Ascending aorta (tissue), 2 donors: Measurements from ENCODE around the gene MAGI1. TPM values are rescaled to one million over a fixed set of nuclear protein-coding genes. Genes with fewer than 3 reads are reported as not detected.

Experiments used
- DNase-seq, 2 donors: peaks; one replicate each; pipeline ENCODE4 v3.0.0-alpha.2; 2019; ENCODE audit warnings: low spot score in 2 of 2
- H3K27ac ChIP-seq, 2 donors: fragments of 200-600 bp; sonication (generic); one replicate each; pipeline ENCODE4 v1.5.1; 2016 to 2017; ENCODE audit warnings: mild to moderate bottlenecking in 1 of 2
- H3K27me3 ChIP-seq: fragments of 200-600 bp; sonication (generic); one replicate; pipeline ENCODE4 v1.5.1; 2017
- H3K36me3 ChIP-seq, 2 donors: fragments of 200-600 bp; sonication (generic); one replicate each; pipeline ENCODE4 v1.5.1; 2016
- H3K4me1 ChIP-seq, 2 donors: fragments of 200-600 bp; sonication (generic); one replicate each; pipeline ENCODE4 v1.5.1; 2016 to 2017; ENCODE audit warnings: mild to moderate bottlenecking in 1 of 2
- H3K4me3 ChIP-seq, 2 donors: fragments of 200-600 bp; sonication (generic); one replicate each; pipeline ENCODE4 v1.5.1; 2016 to 2017; ENCODE audit warnings: mild to moderate bottlenecking in 1 of 2
- H3K9me3 ChIP-seq, 2 donors: fragments of 200-600 bp; sonication (generic); one replicate each; pipeline ENCODE4 v1.5.1; 2016
- CTCF ChIP-seq, 3 experiments: fragments of 200-600 bp in 2 of 3; fragments of 450-650 bp in 1 of 3; sonication (generic) in 2 of 3; IDR thresholded peaks; one replicate each; pipeline ENCODE4 v1.5.1; 2016 to 2019; ENCODE audit warnings: antibody characterized with exemption in 3 of 3, mild to moderate bottlenecking in 1 of 3, moderate library complexity in 1 of 3
- intact Hi-C: fragments of 100-400 bp; cut with DNase I; formaldehyde crosslinking; loops from one replicate; pipeline ENCODE4 v1.15.1; 2023
- total RNA-seq: library from RNA; depleted of rRNA; stranded (reverse); fragments of >200 nt; gene quantifications from one replicate; pipeline ENCODE4 v1.1.0, GENCODE V29; 2016

The MAGI1 gene
- total RNA-seq, 1 donor from 2014 or later: 28.4 TPM

GRCh38 chr3:65884071-65884470 lies 154.6 kb downstream of the MAGI1 start:
- no peak for DNase-seq
- Histone ChIP-seq H3K4me1 (peaks cover 0 to 17% of the 10 kb centered on the region in 2 donors), H3K4me3 (peak overlapping the region in 1 of 2 donors; percentile 25), H3K9me3 (no peaks in the 10 kb centered on the region), H3K27me3 (no peaks in the 10 kb centered on the region), H3K27ac (peak overlapping the region in 1 of 2 donors; percentile 17), H3K36me3 (no peaks in the 10 kb centered on the region)
- TF ChIP-seq CTCF (IDR thresholded peaks at IDR 0.05): no peak
- intact Hi-C loops: no loop called here

GRCh38 chr3:65883613-65884012 lies 155.1 kb downstream of the MAGI1 start:
- peak overlapping the region in 1 of 2 donors; percentile 17 for H3K27ac ChIP-seq
- H3K4me3 ChIP-seq: peak overlapping the region in 1 of 2 donors; percentile 25
- no peak for DNase-seq
- no peaks in the 10 kb centered on the region for H3K36me3 ChIP-seq
- peaks cover 0 to 14% of the 10 kb centered on the region in 2 donors for H3K4me1 ChIP-seq
- intact Hi-C loops: no loop called here
- H3K9me3 ChIP-seq: no peaks in the 10 kb centered on the region
- TF ChIP-seq CTCF (IDR thresholded peaks at IDR 0.05): no peak
- no peaks in the 10 kb centered on the region for H3K27me3 ChIP-seq

GRCh38 chr3:65880350-65880749 lies 158.4 kb downstream of the MAGI1 start:
- H3K9me3 ChIP-seq: no peaks in the 10 kb centered on the region
- DNase-seq: no peak
- no peaks in the 10 kb centered on the region for H3K27me3 ChIP-seq
- H3K27ac ChIP-seq: no peak overlapping the region
- peaks cover 0 to 8% of the 10 kb centered on the region in 2 donors for H3K4me1 ChIP-seq
- intact Hi-C loops: no loop called here
- no peaks in the 10 kb centered on the region for H3K36me3 ChIP-seq
- H3K4me3 ChIP-seq: no peak overlapping the region
- no peak for TF ChIP-seq CTCF (IDR thresholded peaks at IDR 0.05)

- no peak for TF ChIP-seq CTCF (IDR thresholded peaks at IDR 0.05)
- Histone ChIP-seq H3K9me3 (no peaks in the 10 kb centered on the region), H3K27ac (no peak overlapping the region), H3K4me1 (peaks cover 0 to 8% of the 10 kb centered on the region in 2 donors), H3K4me3 (no peak overlapping the region), H3K36me3 (no peaks in the 10 kb centered on the region), H3K27me3 (no peaks in the 10 kb centered on the region)
- DNase-seq: no peak
- intact Hi-C loops: no loop called here
Measured at GRCh38 chr3:65879372-65879771, 159.3 kb downstream of the MAGI1 start.

- no peaks in the 10 kb centered on the region for H3K27me3 ChIP-seq
- intact Hi-C loops: no loop called here
- peaks cover 0 to 4% of the 10 kb centered on the region in 2 donors for H3K4me1 ChIP-seq
- no peak for DNase-seq
- no peak overlapping the region for H3K4me3 ChIP-seq
- no peak overlapping the region for H3K27ac ChIP-seq
- TF ChIP-seq CTCF (IDR thresholded peaks at IDR 0.05): no peak
- no peaks in the 10 kb centered on the region for H3K36me3 ChIP-seq
- H3K9me3 ChIP-seq: no peaks in the 10 kb centered on the region
Measured at GRCh38 chr3:65878831-65879230, 159.9 kb downstream of the MAGI1 start.

- Histone ChIP-seq H3K4me1 (no peaks in the 10 kb centered on the region), H3K9me3 (no peaks in the 10 kb centered on the region), H3K27ac (no peak overlapping the region), H3K36me3 (no peaks in the 10 kb centered on the region), H3K4me3 (no peak overlapping the region), H3K27me3 (no peaks in the 10 kb centered on the region)
- DNase-seq: no peak
- intact Hi-C loops: no loop called here
- TF ChIP-seq CTCF (IDR thresholded peaks at IDR 0.05): no peak
Measured at GRCh38 chr3:65877160-65877559, 161.6 kb downstream of the MAGI1 start.
